ENCODE results near the gene CLIC1.

CLIC1 gene

GRCh38 chr6:31762356-31762755, 26.0 kb upstream of the CLIC1 start, which contains the start of gene SAPCD1:
SAPCD1 (plus strand) TSS chr6:31762656; CDS start chr6:31763055, 399 bp downstream.
- H3K4me3 ChIP-seq (ENCODE audit: low read length, poor library complexity, severe bottlenecking), result no peak within 1 kb of the TSS
- TF ChIP-seq CTCF (conservative IDR thresholded peaks at IDR 0.05; ENCODE audit: low read length) (no peak), EZH2phosphoT487 (IDR thresholded peaks at IDR 0.05; ENCODE audit: borderline replicate concordance) (no peak)
- H3K9me3 ChIP-seq (ENCODE audit: insufficient read depth, low read depth, low read length), result no peaks in the 10 kb centered on the region
- no peaks in the 10 kb centered on the region for H3F3A ChIP-seq (ENCODE audit: low read depth)
- no peak within 1 kb of the TSS for H2AFZ ChIP-seq (ENCODE audit: low read length)
- H3K4me1 ChIP-seq (ENCODE audit: insufficient read depth, low read length, poor library complexity, severe bottlenecking), result peaks cover 12% of the 10 kb centered on the region
- H3K27me3 ChIP-seq (ENCODE audit: insufficient read depth, low read length, poor library complexity, severe bottlenecking), result no peaks in the 10 kb centered on the region
- H3K4me2 ChIP-seq (ENCODE audit: low read depth, low read length, poor library complexity, severe bottlenecking), result no peak within 1 kb of the TSS
- no peaks in the 10 kb centered on the region; the same call in 1 of the 2 replicates for H3K36me3 ChIP-seq (ENCODE audit: insufficient read depth, low read length)
- H4K20me1 ChIP-seq (ENCODE audit: insufficient read depth, low read length, poor library complexity, severe bottlenecking), result no peaks in the 10 kb centered on the region
- H3K9ac ChIP-seq (ENCODE audit: low read depth, low read length, poor library complexity, severe bottlenecking), result no peak within 1 kb of the TSS
- no peaks in the 10 kb centered on the region for H3K79me2 ChIP-seq (ENCODE audit: insufficient read depth, low read length)
- H3K9me2 ChIP-seq (replicated peaks; ENCODE audit: low read depth, low read length), result no peaks in the 10 kb centered on the region

GRCh38 chr6:31761343-31761742, 25.0 kb upstream of the CLIC1 start:
- Histone ChIP-seq H3K4me3 (ENCODE audit: low read length, poor library complexity, severe bottlenecking) (no peak overlapping the region), H3K4me2 (ENCODE audit: low read depth, low read length, poor library complexity, severe bottlenecking) (no peak overlapping the region), H3K9me3 (ENCODE audit: insufficient read depth, low read depth, low read length) (no peaks in the 10 kb centered on the region), H3K27me3 (ENCODE audit: insufficient read depth, low read length, poor library complexity, severe bottlenecking) (no peaks in the 10 kb centered on the region), H3F3A (ENCODE audit: low read depth) (no peaks in the 10 kb centered on the region), H3K4me1 (ENCODE audit: insufficient read depth, low read length, poor library complexity, severe bottlenecking) (peaks cover 12% of the 10 kb centered on the region), H2AFZ (ENCODE audit: low read length) (no peak overlapping the region), H4K20me1 (ENCODE audit: insufficient read depth, low read length, poor library complexity, severe bottlenecking) (no peaks in the 10 kb centered on the region), H3K36me3 (ENCODE audit: insufficient read depth, low read length) (no peaks in the 10 kb centered on the region; the same call in 1 of the 2 replicates), H3K9me2 (replicated peaks; ENCODE audit: low read depth, low read length) (no peaks in the 10 kb centered on the region), H3K9ac (ENCODE audit: low read depth, low read length, poor library complexity, severe bottlenecking) (no peak overlapping the region), H3K79me2 (ENCODE audit: insufficient read depth, low read length) (no peaks in the 10 kb centered on the region)
- TF ChIP-seq CTCF (conservative IDR thresholded peaks at IDR 0.05; ENCODE audit: low read length), result no peak
- TF ChIP-seq EZH2phosphoT487 (IDR thresholded peaks at IDR 0.05; ENCODE audit: borderline replicate concordance), result no peak

- no peaks in the 10 kb centered on the region for H3F3A ChIP-seq (ENCODE audit: low read depth)
- no peak overlapping the region for H3K9ac ChIP-seq (ENCODE audit: low read depth, low read length, poor library complexity, severe bottlenecking)
- no peak overlapping the region for H2AFZ ChIP-seq (ENCODE audit: low read length)
- no peaks in the 10 kb centered on the region for H4K20me1 ChIP-seq (ENCODE audit: insufficient read depth, low read length, poor library complexity, severe bottlenecking)
- peaks cover 12% of the 10 kb centered on the region for H3K4me1 ChIP-seq (ENCODE audit: insufficient read depth, low read length, poor library complexity, severe bottlenecking)
- no peak for TF ChIP-seq EZH2phosphoT487 (IDR thresholded peaks at IDR 0.05; ENCODE audit: borderline replicate concordance)
- TF ChIP-seq CTCF (conservative IDR thresholded peaks at IDR 0.05; ENCODE audit: low read length), result no peak
- no peak overlapping the region for H3K4me3 ChIP-seq (ENCODE audit: low read length, poor library complexity, severe bottlenecking)
- no peaks in the 10 kb centered on the region for H3K9me3 ChIP-seq (ENCODE audit: insufficient read depth, low read depth, low read length)
- H3K79me2 ChIP-seq (ENCODE audit: insufficient read depth, low read length), result no peaks in the 10 kb centered on the region
- no peak overlapping the region for H3K4me2 ChIP-seq (ENCODE audit: low read depth, low read length, poor library complexity, severe bottlenecking)
- no peaks in the 10 kb centered on the region; the same call in 1 of the 2 replicates for H3K36me3 ChIP-seq (ENCODE audit: insufficient read depth, low read length)
- no peaks in the 10 kb centered on the region for H3K9me2 ChIP-seq (replicated peaks; ENCODE audit: low read depth, low read length)
- H3K27me3 ChIP-seq (ENCODE audit: insufficient read depth, low read length, poor library complexity, severe bottlenecking), result no peaks in the 10 kb centered on the region
These were observed 24.5 kb upstream of the CLIC1 start for GRCh38 chr6:31760790-31761189.

All from Loucy (cell line).